B cell (primary cell): ENCODE measurements around the gene PRAMEF2. TPM values are rescaled to one million over a fixed set of nuclear protein-coding genes. Genes with fewer than 3 reads are reported as not detected.
"Not testable (repeated sequence)": the region's sequence is repeated elsewhere in the genome, so short reads cannot be mapped to it uniquely, and the experiment has no call there.

ENCODE experiments used
- ATAC-seq: fragments of 200-7000 bp; cut with Tn5 transposase; one replicate; pipeline ENCODE4 v1.10.0; 2021; ENCODE audit warnings: low read depth, mild to moderate bottlenecking, moderate number of reproducible peaks, moderate library complexity
- CTCF ChIA-PET: fragments of 350-600 bp; sonication (Branson Sonifier 250); formaldehyde crosslinking; loops from one replicate; lab custom pipeline; 2021; ENCODE audit warnings: antibody characterized with exemption, inconsistent platforms; lab: Charles Lee
- POLR2A ChIA-PET: fragments of 350-600 bp; sonication (Branson Sonifier 250); formaldehyde crosslinking; loops from one replicate; lab custom pipeline; 2021; ENCODE audit warnings: antibody characterized with exemption; lab: Charles Lee
- DNase-seq: peaks from one replicate; pipeline ENCODE4 v3.0.0; 2013
- H2AFZ ChIP-seq: 2 replicates; pipeline ENCODE4 v1.6.1; 2012; ENCODE audit warnings: mild to moderate bottlenecking, low read depth, low read length; ENCODE audit not compliant: insufficient read depth, poor library complexity, severe bottlenecking
- H3K27ac ChIP-seq, 2 donors: 1 replicate in 1 of 2; 2 replicates in 1 of 2; pipeline ENCODE4 v1.5.1; 2012 to 2013; ENCODE audit warnings: low read length in 2 of 2, mild to moderate bottlenecking in 2 of 2, moderate library complexity in 1 of 2
- H3K27me3 ChIP-seq, 4 experiments: fragments of 200-600 bp in 1 of 4; sonication (generic) in 1 of 4; replicated peaks in 1 of 4; 1 replicate in 2 of 4; 2 replicates in 2 of 4; pipeline versions ENCODE4 v1.6.1 to v1.7.0; 2013 to 2016; ENCODE audit warnings: low read length in 3 of 4, mild to moderate bottlenecking in 2 of 4, mixed read lengths in 1 of 4, moderate library complexity in 1 of 4; ENCODE audit not compliant: insufficient read depth in 4 of 4, control insufficient read depth in 3 of 4; ENCODE audit errors: control extremely low read depth in 1 of 4
- H3K36me3 ChIP-seq, 2 experiments: replicated peaks in 1 of 2; 1 replicate in 1 of 2; 2 replicates in 1 of 2; pipeline versions ENCODE4 v1.6.1 to v1.7.1; 2013; ENCODE audit warnings: low read length in 1 of 2; ENCODE audit not compliant: insufficient read depth in 2 of 2, control insufficient read depth in 1 of 2; ENCODE audit errors: control extremely low read depth in 1 of 2, extremely low read depth in 1 of 2
- H3K4me1 ChIP-seq, 2 donors: fragments of 200-600 bp in 1 of 2; sonication (generic) in 1 of 2; 1 replicate in 1 of 2; 2 replicates in 1 of 2; pipeline versions ENCODE4 v1.5.1 to v1.6.1; 2013 to 2017; ENCODE audit warnings: low read length in 2 of 2; ENCODE audit not compliant: control insufficient read depth in 2 of 2, insufficient read depth in 2 of 2
- H3K4me2 ChIP-seq: replicated peaks from 2 replicates; pipeline ENCODE3; 2012; ENCODE audit warnings: mild to moderate bottlenecking, low read depth, low read length; ENCODE audit not compliant: poor library complexity, severe bottlenecking
- H3K4me3 ChIP-seq, 5 experiments: fragments of 200-600 bp in 1 of 5; sonication (generic) in 1 of 5; 1 replicate in 3 of 5; 2 replicates in 2 of 5; pipeline versions ENCODE4 v1.5.1 to v1.7.0; 2011 to 2016; ENCODE audit warnings: low read length in 4 of 5, mild to moderate bottlenecking in 4 of 5, low read depth in 2 of 5, control low read depth in 1 of 5, moderate library complexity in 1 of 5; ENCODE audit not compliant: insufficient read depth in 1 of 5; ENCODE audit errors: control extremely low read depth in 1 of 5, extremely low read depth in 1 of 5
- H3K79me2 ChIP-seq: fragments of 200-600 bp; sonication (generic); one replicate; pipeline ENCODE4 v1.6.0; 2016; ENCODE audit warnings: low read length; ENCODE audit not compliant: control insufficient read depth, insufficient read depth
- H3K9ac ChIP-seq: fragments of 200-600 bp; sonication (generic); 2 replicates; pipeline ENCODE4 v1.6.1; 2017; ENCODE audit warnings: mild to moderate bottlenecking, low read length, moderate library complexity
- H3K9me3 ChIP-seq, 3 donors: one replicate each; pipeline versions ENCODE4 v1.6.1 to v1.7.1; 2013; ENCODE audit warnings: low read length in 2 of 3; ENCODE audit not compliant: control insufficient read depth in 2 of 3, insufficient read depth in 1 of 3; ENCODE audit errors: control extremely low read depth in 1 of 3
- H4K20me1 ChIP-seq: 2 replicates; pipeline ENCODE4 v1.6.0; 2012; ENCODE audit warnings: mild to moderate bottlenecking, low read length; ENCODE audit not compliant: insufficient read depth, control insufficient read depth, poor library complexity, severe bottlenecking
- H3K27ac Mint-ChIP-seq: one replicate; pipeline ENCODE4 v1.8.0; 2021; ENCODE audit warnings: mixed read lengths
- H3K27me3 Mint-ChIP-seq: one replicate; pipeline ENCODE4 v1.8.0; 2021; ENCODE audit warnings: mixed read lengths
- H3K4me1 Mint-ChIP-seq: one replicate; pipeline ENCODE4 v1.8.0; 2021; ENCODE audit warnings: mixed read lengths
- H3K4me3 Mint-ChIP-seq: one replicate; pipeline ENCODE4 v1.8.0; 2021; ENCODE audit warnings: mixed read lengths
- H3K9me3 Mint-ChIP-seq: one replicate; pipeline ENCODE4 v1.8.0; 2022; ENCODE audit warnings: mixed read lengths; ENCODE audit not compliant: insufficient read depth
- WGBS: methylation state at CpG from one replicate; pipeline ENCODE4 v1.1.5; 2013; ENCODE audit warnings: missing lambda C conversion rate; ENCODE audit not compliant: insufficient coverage; 5-methylcytosine and 5-hydroxymethylcytosine counted together
- intact Hi-C: fragments of 100-400 bp; cut with micrococcal nuclease; formaldehyde crosslinking; loops from one replicate; pipeline ENCODE4 v1.10.0; 2022
- polyA plus RNA-seq: library from polyadenylated mRNA; depleted of rRNA; stranded (reverse); fragments of >200 nt; gene quantifications from 2 replicates; pipeline ENCODE4 v1.2.3, GENCODE V29; 2012
- total RNA-seq, 2 donors: library from RNA; stranded (reverse); fragments of 120-200 nt in 1 of 2; gene quantifications; 1 replicate in 1 of 2; 2 replicates in 1 of 2; pipeline versions ENCODE4 v1.2.3 to v1.2.4, GENCODE V29; 2013 to 2022

PRAMEF2 gene
- total and polyA plus RNA-seq, 2 donors (not counting 1 experiment from before 2014, with no cell fraction given) = not detected

- H3K27ac ChIP-seq, H3K4me1 Mint-ChIP-seq, POLR2A ChIA-PET, H3K27me3 ChIP-seq, H3K27ac Mint-ChIP-seq, H4K20me1 ChIP-seq, intact Hi-C loops, H3K79me2 ChIP-seq, DNase-seq, ATAC-seq, H3K4me3 ChIP-seq, H3K9me3 Mint-ChIP-seq, H3K27me3 Mint-ChIP-seq, H2AFZ ChIP-seq, H3K4me1 ChIP-seq, H3K9me3 ChIP-seq, H3K4me2 ChIP-seq, CTCF ChIA-PET, H3K36me3 ChIP-seq, H3K9ac ChIP-seq, H3K4me3 Mint-ChIP-seq: not testable (repeated sequence)
- no CpG with 5 or more reads among the region's 3 CpGs for WGBS
These were observed 29.2 kb downstream of the PRAMEF2 start, which contains the start of gene PRAMEF4 for GRCh38 chr1:12886101-12886500. TSS of gene PRAMEF4 (minus strand) at chr1:12886201. CDS start at chr1:12883394, 2,807 bp downstream.

GRCh38 chr1:12898170-12898569 is 41.3 kb downstream of the PRAMEF2 start, which contains the start of gene PRAMEF10:
TSS of gene PRAMEF10 (minus strand) at chr1:12898270. CDS start at chr1:12895847, 2,423 bp downstream.
- H3K4me1 Mint-ChIP-seq, DNase-seq, CTCF ChIA-PET, H3K79me2 ChIP-seq, H3K27ac Mint-ChIP-seq, H4K20me1 ChIP-seq, H3K27ac ChIP-seq, H3K9me3 Mint-ChIP-seq, intact Hi-C loops, H3K36me3 ChIP-seq, ATAC-seq, H2AFZ ChIP-seq, H3K27me3 ChIP-seq, H3K9me3 ChIP-seq, H3K4me3 ChIP-seq, H3K4me3 Mint-ChIP-seq, H3K27me3 Mint-ChIP-seq, POLR2A ChIA-PET, H3K4me1 ChIP-seq, H3K4me2 ChIP-seq, H3K9ac ChIP-seq: not testable (repeated sequence)
- WGBS = no CpG with 5 or more reads among the region's 1 CpG

- H3K4me1 ChIP-seq, H3K9ac ChIP-seq, H3K9me3 Mint-ChIP-seq, H3K27me3 Mint-ChIP-seq, H3K4me1 Mint-ChIP-seq, H4K20me1 ChIP-seq, H2AFZ ChIP-seq, H3K79me2 ChIP-seq, intact Hi-C loops, H3K27ac Mint-ChIP-seq, POLR2A ChIA-PET, H3K4me3 ChIP-seq, DNase-seq, H3K4me3 Mint-ChIP-seq, H3K27me3 ChIP-seq, CTCF ChIA-PET, H3K9me3 ChIP-seq, H3K4me2 ChIP-seq, H3K36me3 ChIP-seq, H3K27ac ChIP-seq, ATAC-seq: not testable (repeated sequence)
These were observed 42.3 kb downstream of the PRAMEF2 start for GRCh38 chr1:12899186-12899585.

- H3K4me3 ChIP-seq, H3K36me3 ChIP-seq, POLR2A ChIA-PET, H3K27me3 Mint-ChIP-seq, H3K9ac ChIP-seq, H3K4me3 Mint-ChIP-seq, ATAC-seq, intact Hi-C loops, H3K9me3 Mint-ChIP-seq, H3K4me1 Mint-ChIP-seq, H3K27me3 ChIP-seq, H3K9me3 ChIP-seq, CTCF ChIA-PET, H3K27ac Mint-ChIP-seq, H3K4me1 ChIP-seq, H3K4me2 ChIP-seq, H3K79me2 ChIP-seq, H2AFZ ChIP-seq, H4K20me1 ChIP-seq, H3K27ac ChIP-seq, DNase-seq: not testable (repeated sequence)
- WGBS = no CpG with 5 or more reads among the region's 5 CpGs
These were observed 47.1 kb downstream of the PRAMEF2 start for GRCh38 chr1:12903793-12904572.
